ENCODE data around the gene CD82.

The CD82 gene

GRCh38 chr11:44570411-44571155, 5.1 kb downstream of the CD82 start:
- no peak overlapping the region for H3K4me3 Mint-ChIP-seq
- intact Hi-C loops (cut with micrococcal nuclease): no loop called here
- H3K27me3 Mint-ChIP-seq: peaks cover 24% of the 10 kb centered on the region
- peaks cover 96% of the 10 kb centered on the region for H3K4me1 Mint-ChIP-seq (ENCODE audit: low read depth)
- H3K36me3 Mint-ChIP-seq (ENCODE audit: low read depth): no peaks in the 10 kb centered on the region
- peak overlapping the region; percentile 78 for H3K27ac Mint-ChIP-seq
- no peaks in the 10 kb centered on the region for H3K9me3 Mint-ChIP-seq

GRCh38 chr11:44571871-44572270, 6.4 kb downstream of the CD82 start:
- peaks cover 16% of the 10 kb centered on the region for H3K27me3 Mint-ChIP-seq
- H3K4me3 Mint-ChIP-seq: no peak overlapping the region
- intact Hi-C loops (cut with micrococcal nuclease): no loop called here
- H3K9me3 Mint-ChIP-seq: no peaks in the 10 kb centered on the region
- H3K27ac Mint-ChIP-seq: no peak overlapping the region
- H3K4me1 Mint-ChIP-seq (ENCODE audit: low read depth): peaks cover 98% of the 10 kb centered on the region
- no peaks in the 10 kb centered on the region for H3K36me3 Mint-ChIP-seq (ENCODE audit: low read depth)

- Mint-ChIP-seq H3K27ac (peak overlapping the region; percentile 63), H3K27me3 (peaks cover 14% of the 10 kb centered on the region), H3K36me3 (ENCODE audit: low read depth) (no peaks in the 10 kb centered on the region), H3K4me3 (no peak overlapping the region), H3K4me1 (ENCODE audit: low read depth) (peaks cover 98% of the 10 kb centered on the region), H3K9me3 (no peaks in the 10 kb centered on the region)
- intact Hi-C loops (cut with micrococcal nuclease): no loop called here
Measured at GRCh38 chr11:44572436-44572835, 7.0 kb downstream of the CD82 start.

DNA sequence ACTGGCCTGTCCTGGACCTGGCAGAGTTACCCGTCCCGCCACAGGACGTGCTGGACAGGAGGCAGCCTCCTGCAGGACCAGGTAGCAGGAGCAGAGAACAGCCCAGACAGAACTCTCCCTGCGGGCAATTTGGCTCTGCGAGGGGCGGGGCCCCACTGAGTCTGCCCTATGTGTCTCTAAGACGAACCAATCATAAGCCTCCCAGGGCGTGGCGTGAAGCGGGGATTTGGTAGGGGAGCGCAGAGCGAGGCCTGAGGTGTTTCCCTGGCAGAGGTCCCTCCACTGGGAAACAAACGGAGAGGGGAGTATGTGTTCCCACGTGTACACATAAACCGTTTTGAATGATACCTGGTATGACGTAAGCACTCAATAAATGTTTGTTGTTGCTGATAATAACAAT, 7.4 kb downstream of the CD82 start:
- Mint-ChIP-seq H3K36me3 (ENCODE audit: low read depth) (no peaks in the 10 kb centered on the region), H3K4me3 (no peak overlapping the region), H3K27me3 (peaks cover 9% of the 10 kb centered on the region), H3K4me1 (ENCODE audit: low read depth) (peaks cover 94% of the 10 kb centered on the region), H3K9me3 (no peaks in the 10 kb centered on the region), H3K27ac (no peak overlapping the region)
- intact Hi-C loops (cut with micrococcal nuclease): no loop called here

DNA sequence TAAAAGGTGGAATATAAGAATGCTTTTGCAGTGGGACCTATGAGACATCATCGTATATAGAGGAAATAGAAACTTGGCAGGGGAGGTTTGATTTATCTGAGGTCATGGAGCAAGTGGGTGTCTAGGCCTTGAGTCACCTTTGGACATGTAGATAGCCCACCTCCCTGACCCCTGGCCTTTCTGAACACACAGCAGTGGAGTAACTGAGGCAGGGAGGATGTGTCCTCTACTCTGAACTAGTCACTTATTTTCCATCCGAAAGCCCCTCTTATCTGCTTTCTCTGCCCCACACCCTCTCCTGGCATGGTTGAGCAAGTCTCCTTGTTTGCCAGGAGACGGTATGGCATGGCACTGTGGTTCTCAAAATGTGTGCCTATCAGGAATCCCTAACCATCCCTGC, 7.9 kb downstream of the CD82 start:
- no peak overlapping the region for H3K27ac Mint-ChIP-seq
- H3K36me3 Mint-ChIP-seq (ENCODE audit: low read depth): no peaks in the 10 kb centered on the region
- peaks cover 7% of the 10 kb centered on the region for H3K27me3 Mint-ChIP-seq
- H3K4me3 Mint-ChIP-seq: no peak overlapping the region
- peaks cover 92% of the 10 kb centered on the region for H3K4me1 Mint-ChIP-seq (ENCODE audit: low read depth)
- no peaks in the 10 kb centered on the region for H3K9me3 Mint-ChIP-seq
- intact Hi-C loops (cut with micrococcal nuclease): no loop called here

DNA sequence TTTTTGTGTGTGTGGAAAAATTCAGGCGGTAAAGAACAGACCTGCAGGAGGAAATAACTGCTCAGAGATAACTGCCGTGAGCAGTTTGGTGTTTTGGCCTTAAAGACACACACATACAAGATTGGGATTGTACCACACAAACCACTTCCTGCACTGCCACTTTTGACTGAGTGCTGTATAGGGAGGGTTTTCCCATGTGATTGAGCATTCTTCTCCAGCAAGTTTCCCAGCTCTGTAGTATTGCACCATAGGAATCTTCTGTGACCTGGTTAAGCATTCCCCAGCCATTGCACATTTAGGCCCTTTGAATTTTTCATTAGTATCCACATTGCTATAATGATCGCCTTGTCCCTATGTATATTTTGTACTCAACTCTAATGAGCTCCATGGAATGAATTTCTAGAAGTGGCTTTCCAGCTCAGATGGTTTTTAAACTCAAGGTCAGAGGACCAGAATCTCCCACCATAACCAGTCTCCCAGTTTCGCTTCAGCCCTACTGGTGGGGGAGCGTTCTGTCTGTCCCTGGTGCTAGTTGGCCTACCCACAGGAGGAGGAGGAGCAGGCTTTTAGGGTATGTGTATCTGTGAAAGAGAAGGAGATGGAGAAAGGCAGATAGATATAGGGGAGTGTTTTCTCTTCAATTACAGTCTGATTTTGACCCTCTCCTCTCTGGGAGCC, 9.3 kb downstream of the CD82 start:
- H3K27me3 Mint-ChIP-seq: peaks cover 12% of the 10 kb centered on the region
- H3K27ac Mint-ChIP-seq: peak overlapping the region; percentile 6
- no peaks in the 10 kb centered on the region for H3K9me3 Mint-ChIP-seq
- H3K36me3 Mint-ChIP-seq (ENCODE audit: low read depth): no peaks in the 10 kb centered on the region
- peaks cover 84% of the 10 kb centered on the region for H3K4me1 Mint-ChIP-seq (ENCODE audit: low read depth)
- intact Hi-C loops (cut with micrococcal nuclease): loop anchor here (5.0 kb wide), 1 partner anchor 38 kb away; no protein-coding TSS in a partner anchor
- no peak overlapping the region for H3K4me3 Mint-ChIP-seq

DNA sequence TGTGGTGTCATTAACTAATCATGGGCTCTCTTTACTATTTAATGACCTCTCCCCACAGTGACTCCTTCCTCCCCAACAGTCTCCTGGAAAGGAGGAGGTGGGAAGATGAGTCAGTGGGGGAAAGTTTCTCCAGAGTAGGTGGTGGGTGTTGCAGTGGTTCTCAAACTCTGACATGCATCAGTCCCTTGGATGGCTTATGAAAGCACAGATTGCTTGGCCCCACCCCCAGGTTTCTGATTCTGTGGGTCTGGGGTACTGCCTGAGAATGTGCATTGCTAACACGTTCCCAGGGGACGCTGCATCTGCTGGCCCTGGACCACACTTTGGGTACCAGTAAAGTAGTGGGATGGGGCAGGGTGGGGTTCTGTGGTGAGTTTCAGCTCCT, 9.8 kb downstream of the CD82 start:
- Mint-ChIP-seq H3K4me1 (ENCODE audit: low read depth) (peaks cover 79% of the 10 kb centered on the region), H3K27ac (peak overlapping the region; percentile 6), H3K27me3 (peaks cover 15% of the 10 kb centered on the region), H3K36me3 (ENCODE audit: low read depth) (no peaks in the 10 kb centered on the region), H3K9me3 (no peaks in the 10 kb centered on the region), H3K4me3 (no peak overlapping the region)
- intact Hi-C loops (cut with micrococcal nuclease): loop anchor here (5.0 kb wide), 1 partner anchor 37 kb away; no protein-coding TSS in a partner anchor

DNA sequence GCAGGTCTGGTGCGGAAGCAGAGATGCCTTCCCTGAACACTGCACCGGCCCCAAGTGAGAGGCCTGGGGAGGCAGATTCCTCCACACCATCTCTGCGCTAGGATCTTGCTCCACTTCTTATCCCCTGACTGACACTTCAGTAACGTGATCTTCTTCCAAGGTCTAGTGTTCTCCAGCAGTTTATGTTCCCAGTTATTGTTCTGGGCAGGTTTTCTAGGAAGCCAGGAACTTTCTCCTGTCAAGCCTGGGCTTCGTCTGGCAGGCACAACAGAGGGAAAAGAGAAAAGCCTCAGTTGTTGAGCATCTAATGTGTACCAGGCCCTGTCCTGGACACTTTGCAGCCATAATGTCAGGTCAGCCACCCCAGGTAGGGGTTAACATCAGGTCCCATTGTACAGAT, 10.5 kb downstream of the CD82 start:
- peaks cover 72% of the 10 kb centered on the region for H3K4me1 Mint-ChIP-seq (ENCODE audit: low read depth)
- no peaks in the 10 kb centered on the region for H3K36me3 Mint-ChIP-seq (ENCODE audit: low read depth)
- no peak overlapping the region for H3K4me3 Mint-ChIP-seq
- H3K27ac Mint-ChIP-seq: no peak overlapping the region
- intact Hi-C loops (cut with micrococcal nuclease): loop anchor here (5.0 kb wide), 1 partner anchor 36 kb away; no protein-coding TSS in a partner anchor
- H3K27me3 Mint-ChIP-seq: peaks cover 15% of the 10 kb centered on the region
- no peaks in the 10 kb centered on the region for H3K9me3 Mint-ChIP-seq

GRCh38 chr11:44576656-44577055, 11.2 kb downstream of the CD82 start:
- peaks cover 67% of the 10 kb centered on the region for H3K4me1 Mint-ChIP-seq (ENCODE audit: low read depth)
- intact Hi-C loops (cut with micrococcal nuclease): loop anchor here (5.0 kb wide), 1 partner anchor 36 kb away; no protein-coding TSS in a partner anchor
- H3K27ac Mint-ChIP-seq: no peak overlapping the region

GRCh38 chr11:44577231-44577830, 11.9 kb downstream of the CD82 start:
- H3K36me3 Mint-ChIP-seq (ENCODE audit: low read depth): no peaks in the 10 kb centered on the region
- no peak overlapping the region for H3K27ac Mint-ChIP-seq
- H3K4me3 Mint-ChIP-seq: no peak overlapping the region
- peaks cover 14% of the 10 kb centered on the region for H3K27me3 Mint-ChIP-seq
- intact Hi-C loops (cut with micrococcal nuclease): loop anchor here (5.0 kb wide), 1 partner anchor 35 kb away; no protein-coding TSS in a partner anchor
- H3K4me1 Mint-ChIP-seq (ENCODE audit: low read depth): peaks cover 61% of the 10 kb centered on the region
- H3K9me3 Mint-ChIP-seq: no peaks in the 10 kb centered on the region

More at GRCh38 chr11:44576656-44577055, 11.2 kb downstream of the CD82 start:
- no peak overlapping the region for H3K4me3 Mint-ChIP-seq
- H3K36me3 Mint-ChIP-seq (ENCODE audit: low read depth): no peaks in the 10 kb centered on the region
- H3K9me3 Mint-ChIP-seq: no peaks in the 10 kb centered on the region
- peaks cover 15% of the 10 kb centered on the region for H3K27me3 Mint-ChIP-seq

GRCh38 chr11:44578279-44578678, 12.8 kb downstream of the CD82 start:
- intact Hi-C loops (cut with micrococcal nuclease): loop anchor here (5.0 kb wide), 1 partner anchor 34 kb away; no protein-coding TSS in a partner anchor
- H3K4me3 Mint-ChIP-seq: no peak overlapping the region
- H3K4me1 Mint-ChIP-seq (ENCODE audit: low read depth): peaks cover 51% of the 10 kb centered on the region
- peak overlapping the region; percentile 31 for H3K27ac Mint-ChIP-seq
- peaks cover 8% of the 10 kb centered on the region for H3K9me3 Mint-ChIP-seq
- peaks cover 15% of the 10 kb centered on the region for H3K27me3 Mint-ChIP-seq
- peaks cover 8% of the 10 kb centered on the region for H3K36me3 Mint-ChIP-seq (ENCODE audit: low read depth)

- Mint-ChIP-seq H3K36me3 (ENCODE audit: low read depth) (peaks cover 8% of the 10 kb centered on the region), H3K9me3 (peaks cover 8% of the 10 kb centered on the region), H3K27me3 (peaks cover 13% of the 10 kb centered on the region), H3K27ac (no peak overlapping the region), H3K4me1 (ENCODE audit: low read depth) (peaks cover 41% of the 10 kb centered on the region), H3K4me3 (no peak overlapping the region)
- intact Hi-C loops (cut with micrococcal nuclease): loop anchor here (5.0 kb wide), 1 partner anchor 33 kb away; no protein-coding TSS in a partner anchor
Measured at GRCh38 chr11:44579302-44579761, 13.9 kb downstream of the CD82 start.

DNA sequence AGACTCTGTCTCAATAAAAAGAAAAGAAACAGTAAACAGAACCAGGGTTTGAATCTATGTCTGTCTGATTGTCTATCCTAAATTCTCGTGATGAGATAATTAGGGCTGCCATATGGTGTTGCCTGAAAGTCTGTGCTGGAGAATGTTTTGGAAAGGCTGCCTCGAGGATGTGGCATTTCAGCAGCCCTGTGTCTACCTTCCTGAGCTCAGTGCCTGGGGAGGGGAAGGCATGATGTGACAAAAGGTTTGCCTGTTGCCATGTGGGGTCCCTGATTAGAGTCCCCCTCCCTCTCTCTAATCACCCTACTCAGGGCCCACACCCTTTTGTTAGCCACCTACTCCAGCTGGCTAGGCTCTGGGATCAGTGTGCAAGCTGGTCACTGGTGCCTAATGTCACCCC, 15.2 kb downstream of the CD82 start:
- peaks cover 8% of the 10 kb centered on the region for H3K9me3 Mint-ChIP-seq
- no peak overlapping the region for H3K4me3 Mint-ChIP-seq
- peaks cover 13% of the 10 kb centered on the region for H3K27me3 Mint-ChIP-seq
- intact Hi-C loops (cut with micrococcal nuclease): no loop called here
- H3K4me1 Mint-ChIP-seq (ENCODE audit: low read depth): peaks cover 27% of the 10 kb centered on the region
- no peak overlapping the region for H3K27ac Mint-ChIP-seq
- H3K36me3 Mint-ChIP-seq (ENCODE audit: low read depth): peaks cover 8% of the 10 kb centered on the region

- peaks cover 13% of the 10 kb centered on the region for H3K27me3 Mint-ChIP-seq
- H3K36me3 Mint-ChIP-seq (ENCODE audit: low read depth): peaks cover 8% of the 10 kb centered on the region
- peaks cover 8% of the 10 kb centered on the region for H3K9me3 Mint-ChIP-seq
- peaks cover 21% of the 10 kb centered on the region for H3K4me1 Mint-ChIP-seq (ENCODE audit: low read depth)
- no peak overlapping the region for H3K27ac Mint-ChIP-seq
- intact Hi-C loops (cut with micrococcal nuclease): no loop called here
- H3K4me3 Mint-ChIP-seq: no peak overlapping the region
Measured at GRCh38 chr11:44581246-44581645, 15.8 kb downstream of the CD82 start.
